Body of pancreas (tissue), 4 donors: ENCODE data around the gene PATE4. TPM values are rescaled to one million over a fixed set of nuclear protein-coding genes. Genes with fewer than 3 reads are reported as not detected.

Source experiments
- ATAC-seq: fragments of 150-250 bp; one replicate; pipeline ENCODE4 v1.9.1; 2016
- DNase-seq, 4 donors: peaks; one replicate each; pipeline ENCODE4 v3.0.0-alpha.2; 2019
- H3K27ac ChIP-seq, 4 donors: fragments of 200-600 bp; sonication (generic); 1 replicate in 3 of 4; 2 replicates in 1 of 4; pipeline versions ENCODE4 v1.5.1 to v1.6.1; 2016 to 2019; ENCODE audit warnings: mild to moderate bottlenecking in 1 of 4, mixed read lengths in 1 of 4, moderate library complexity in 1 of 4
- H3K27me3 ChIP-seq, 2 donors: fragments of 200-600 bp; sonication (generic); one replicate each; pipeline ENCODE4 v1.6.0; 2016; ENCODE audit warnings: mild to moderate bottlenecking in 1 of 2
- H3K36me3 ChIP-seq, 2 donors: fragments of 200-600 bp; sonication (generic); replicated peaks in 1 of 2; 2 replicates each; pipeline ENCODE4 v1.5.1; 2016; ENCODE audit warnings: low read depth in 2 of 2; ENCODE audit not compliant: insufficient read depth in 1 of 2
- H3K4me1 ChIP-seq: fragments of 200-600 bp; sonication (generic); one replicate; pipeline ENCODE4 v1.6.0; 2016
- H3K4me3 ChIP-seq, 2 donors: fragments of 200-600 bp; sonication (generic); 1 replicate in 1 of 2; 2 replicates in 1 of 2; pipeline ENCODE4 v1.5.1; 2016 to 2019
- H3K9me3 ChIP-seq, 3 donors: fragments of 200-600 bp; sonication (generic); 1 replicate in 2 of 3; 2 replicates in 1 of 3; pipeline ENCODE4 v1.5.1; 2016
- POLR2A ChIP-seq, 3 donors: fragments of 450-650 bp; IDR thresholded peaks; one replicate each; pipeline ENCODE4 v1.6.1; 2016; ENCODE audit warnings: antibody characterized with exemption in 3 of 3, mild to moderate bottlenecking in 2 of 3
- WGBS, 2 donors: methylation state at CpG; one replicate each; pipeline ENCODE4 v1.1.5; 2017; 5-methylcytosine and 5-hydroxymethylcytosine counted together
- intact Hi-C: fragments of 100-400 bp; cut with DNase I; formaldehyde crosslinking; loops from one replicate; pipeline ENCODE4 v1.15.1; 2023
- total RNA-seq, 2 donors: library from RNA; depleted of rRNA; stranded (reverse); fragments of >200 nt; gene quantifications; one replicate each; pipeline ENCODE4 v1.1.0, GENCODE V29; 2016
- TF ChIP-seq, protein P1 (sequence below), 7 experiments: fragments of 450-650 bp in 4 of 7; fragments of 200-600 bp in 3 of 7; sonication (generic) in 3 of 7; IDR thresholded peaks; one replicate each; pipeline ENCODE4 v1.5.1; 2016 to 2019; ENCODE audit warnings: antibody characterized with exemption in 7 of 7

Gene PATE4
- total RNA-seq, 2 donors from 2014 or later, result not detected

DNA sequence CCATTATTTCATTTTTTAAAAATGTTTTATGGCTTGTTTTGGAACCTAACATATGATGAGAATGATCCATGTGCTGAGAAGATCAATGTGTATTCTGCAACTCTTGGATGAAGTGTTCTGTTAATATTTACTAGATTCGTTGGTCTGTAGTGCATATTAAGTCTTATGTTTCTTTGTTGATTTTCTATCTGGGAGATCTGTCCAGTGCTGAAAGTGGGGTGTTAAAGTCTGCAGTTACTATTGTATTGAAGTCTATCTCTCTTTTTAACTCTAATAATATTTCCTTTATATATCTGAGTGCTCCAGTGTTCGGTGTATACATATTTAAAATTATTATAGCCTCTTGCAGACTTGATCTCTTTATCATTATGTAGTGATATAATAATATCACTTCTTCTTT, 33.3 kb upstream of the PATE4 start:
- H3K27me3 ChIP-seq, result no peaks in the 10 kb centered on the region
- no peak overlapping the region for H3K27ac ChIP-seq
- DNase-seq, result no peak
- intact Hi-C loops, result no loop called here
- no peak overlapping the region for H3K4me3 ChIP-seq
- 14 to 44% methylated on average over 2 of the region's 2 CpGs for WGBS, 2 donors
- TF ChIP-seq, protein P1, sequence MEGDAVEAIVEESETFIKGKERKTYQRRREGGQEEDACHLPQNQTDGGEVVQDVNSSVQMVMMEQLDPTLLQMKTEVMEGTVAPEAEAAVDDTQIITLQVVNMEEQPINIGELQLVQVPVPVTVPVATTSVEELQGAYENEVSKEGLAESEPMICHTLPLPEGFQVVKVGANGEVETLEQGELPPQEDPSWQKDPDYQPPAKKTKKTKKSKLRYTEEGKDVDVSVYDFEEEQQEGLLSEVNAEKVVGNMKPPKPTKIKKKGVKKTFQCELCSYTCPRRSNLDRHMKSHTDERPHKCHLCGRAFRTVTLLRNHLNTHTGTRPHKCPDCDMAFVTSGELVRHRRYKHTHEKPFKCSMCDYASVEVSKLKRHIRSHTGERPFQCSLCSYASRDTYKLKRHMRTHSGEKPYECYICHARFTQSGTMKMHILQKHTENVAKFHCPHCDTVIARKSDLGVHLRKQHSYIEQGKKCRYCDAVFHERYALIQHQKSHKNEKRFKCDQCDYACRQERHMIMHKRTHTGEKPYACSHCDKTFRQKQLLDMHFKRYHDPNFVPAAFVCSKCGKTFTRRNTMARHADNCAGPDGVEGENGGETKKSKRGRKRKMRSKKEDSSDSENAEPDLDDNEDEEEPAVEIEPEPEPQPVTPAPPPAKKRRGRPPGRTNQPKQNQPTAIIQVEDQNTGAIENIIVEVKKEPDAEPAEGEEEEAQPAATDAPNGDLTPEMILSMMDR (IDR thresholded peaks at IDR 0.05), result no peak
- TF ChIP-seq POLR2A (IDR thresholded peaks at IDR 0.05), result no peak
- no peaks in the 10 kb centered on the region for H3K36me3 ChIP-seq
- no peak for ATAC-seq
- H3K4me1 ChIP-seq, result no peaks in the 10 kb centered on the region
- peaks cover 0 to 7% (median 0%) of the 10 kb centered on the region in 3 donors for H3K9me3 ChIP-seq

DNA sequence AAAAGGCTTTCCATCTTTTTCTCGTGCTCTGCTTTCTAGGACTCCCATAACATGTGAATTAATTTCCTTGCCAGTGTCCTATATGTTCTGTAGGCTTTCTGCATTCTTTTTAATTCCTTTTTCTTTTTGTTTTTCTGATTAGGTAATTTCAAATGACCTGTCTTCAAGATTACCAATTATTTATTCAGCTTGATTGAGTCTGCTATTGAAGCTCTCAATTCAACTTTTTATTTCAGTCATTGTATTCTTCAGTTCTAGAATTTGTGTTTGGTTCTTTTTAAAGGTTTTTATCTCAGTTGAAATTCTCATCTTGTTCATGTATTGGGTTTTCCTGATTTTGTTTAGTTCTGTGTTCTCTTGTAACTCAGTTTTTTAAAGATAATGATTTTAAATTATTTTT, 30.7 kb upstream of the PATE4 start:
- no peak for DNase-seq
- H3K27me3 ChIP-seq, result no peaks in the 10 kb centered on the region
- H3K4me1 ChIP-seq, result no peaks in the 10 kb centered on the region
- no peak for ATAC-seq
- intact Hi-C loops, result no loop called here
- peaks cover 0 to 7% (median 0%) of the 10 kb centered on the region in 3 donors for H3K9me3 ChIP-seq
- no peak overlapping the region for H3K4me3 ChIP-seq
- TF ChIP-seq, protein P1 (IDR thresholded peaks at IDR 0.05), result no peak
- no peak for TF ChIP-seq POLR2A (IDR thresholded peaks at IDR 0.05)
- no peak overlapping the region for H3K27ac ChIP-seq
- WGBS, 2 donors, result 0 to 77% methylated on average over 1 of the region's 1 CpG
- no peaks in the 10 kb centered on the region for H3K36me3 ChIP-seq

DNA sequence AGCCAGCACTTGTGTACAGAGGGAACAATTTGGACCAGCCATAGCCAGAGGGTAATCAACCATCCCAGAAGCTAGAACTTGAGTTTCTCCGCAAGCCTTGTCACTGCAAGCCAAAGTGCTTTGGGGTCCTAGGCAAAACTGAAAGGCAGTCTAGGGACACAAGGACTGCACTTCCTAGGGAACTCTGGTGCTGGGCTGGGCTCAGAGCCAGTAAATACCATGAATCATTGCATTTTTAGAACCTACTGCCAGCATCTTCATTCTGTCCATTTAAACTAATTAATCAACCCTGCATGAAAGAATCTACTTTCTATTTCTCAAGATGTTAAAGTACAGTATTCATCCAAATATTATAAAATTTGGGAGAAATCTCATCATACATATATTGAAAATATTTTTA, 25.2 kb upstream of the PATE4 start:
- Histone ChIP-seq H3K4me1 (no peaks in the 10 kb centered on the region), H3K36me3 (no peaks in the 10 kb centered on the region), H3K4me3 (no peak overlapping the region), H3K9me3 (no peaks in the 10 kb centered on the region), H3K27ac (no peak overlapping the region), H3K27me3 (no peaks in the 10 kb centered on the region)
- 91% methylated on average over 1 of the region's 1 CpG; no CpG with 5 or more reads in 1 of the 2 donors for WGBS, 2 donors
- no peak for ATAC-seq
- intact Hi-C loops, result no loop called here
- no peak for DNase-seq
- TF ChIP-seq POLR2A (IDR thresholded peaks at IDR 0.05), result no peak
- TF ChIP-seq, protein P1 (IDR thresholded peaks at IDR 0.05), result no peak

DNA sequence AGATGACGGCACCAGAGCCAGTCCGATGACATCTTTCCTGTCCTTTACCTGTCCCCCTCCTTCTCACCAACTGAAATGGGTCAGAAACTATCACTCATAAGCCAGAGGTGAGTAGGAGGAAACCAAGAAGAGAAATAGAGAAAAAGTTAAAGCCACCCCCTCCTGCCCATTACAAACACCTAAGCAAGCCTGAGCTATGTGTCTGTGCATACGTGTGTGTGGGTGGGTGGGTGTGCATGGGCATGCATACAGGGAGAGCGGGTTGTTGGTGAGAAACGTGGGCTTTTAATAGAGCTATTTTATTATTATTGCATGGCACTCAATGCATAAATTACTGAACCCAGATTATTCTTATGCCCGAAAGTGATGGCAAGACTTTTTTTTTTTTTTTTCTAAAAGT, 2.6 kb downstream of the PATE4 start:
- TF ChIP-seq POLR2A (IDR thresholded peaks at IDR 0.05), result no peak
- TF ChIP-seq, protein P1 (IDR thresholded peaks at IDR 0.05), result no peak
- intact Hi-C loops, result no loop called here
- no peaks in the 10 kb centered on the region for H3K27me3 ChIP-seq
- H3K4me3 ChIP-seq, result no peak overlapping the region
- no peaks in the 10 kb centered on the region for H3K9me3 ChIP-seq
- H3K36me3 ChIP-seq, result no peaks in the 10 kb centered on the region
- DNase-seq (no peak), ATAC-seq (no peak)
- H3K27ac ChIP-seq, result no peak overlapping the region
- H3K4me1 ChIP-seq, result no peaks in the 10 kb centered on the region
- 67 to 69% methylated on average over 6 of the region's 6 CpGs for WGBS, 2 donors

DNA sequence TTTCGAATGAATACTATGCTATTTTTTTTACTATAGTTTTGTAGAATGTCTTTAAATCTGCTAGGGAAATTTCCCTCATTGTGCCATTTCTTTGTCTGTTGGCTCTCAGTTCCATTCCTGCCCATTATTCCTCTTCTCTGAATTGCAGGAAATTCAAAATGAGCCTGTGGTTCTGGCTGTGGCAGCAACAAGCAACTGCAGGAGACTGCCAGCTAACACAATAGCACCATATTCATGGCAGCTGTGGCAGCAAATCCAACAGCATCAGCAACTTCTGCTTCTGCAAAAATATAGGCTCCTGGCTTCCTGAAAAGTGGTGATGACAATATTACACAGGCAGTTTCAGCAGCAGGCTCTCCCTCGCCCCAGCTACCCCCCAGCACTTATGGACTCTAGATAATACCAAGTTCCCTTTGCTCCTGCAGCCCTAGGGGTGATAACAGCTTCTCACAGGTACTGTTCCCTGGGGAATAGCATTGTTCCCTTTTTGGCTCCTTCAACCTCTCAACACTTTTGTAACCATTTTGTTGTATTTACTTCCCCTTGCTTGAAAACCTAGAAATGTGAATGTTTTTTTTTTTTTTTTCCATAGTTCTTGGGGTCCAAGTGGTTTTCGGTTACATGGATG, 9.3 kb downstream of the PATE4 start:
- Histone ChIP-seq H3K27ac (no peak overlapping the region), H3K4me1 (no peaks in the 10 kb centered on the region), H3K9me3 (no peaks in the 10 kb centered on the region), H3K4me3 (no peak overlapping the region), H3K36me3 (no peaks in the 10 kb centered on the region), H3K27me3 (no peaks in the 10 kb centered on the region)
- ATAC-seq, result no peak
- 64 to 66% methylated on average over 3 of the region's 3 CpGs for WGBS, 2 donors
- intact Hi-C loops, result no loop called here
- TF ChIP-seq POLR2A (IDR thresholded peaks at IDR 0.05), result no peak
- TF ChIP-seq, protein P1 (IDR thresholded peaks at IDR 0.05), result no peak
- DNase-seq, result no peak
